ENCODE results near the gene CFAP46. TPM values are rescaled to one million over a fixed set of nuclear protein-coding genes. Genes with fewer than 3 reads are reported as not detected.
A peak's percentile ranks its signal among the peaks of the same experiment; 100 is the strongest.

Gene CFAP46
- total RNA-seq, 2 experiments from 2014 or later: not detected

DNA sequence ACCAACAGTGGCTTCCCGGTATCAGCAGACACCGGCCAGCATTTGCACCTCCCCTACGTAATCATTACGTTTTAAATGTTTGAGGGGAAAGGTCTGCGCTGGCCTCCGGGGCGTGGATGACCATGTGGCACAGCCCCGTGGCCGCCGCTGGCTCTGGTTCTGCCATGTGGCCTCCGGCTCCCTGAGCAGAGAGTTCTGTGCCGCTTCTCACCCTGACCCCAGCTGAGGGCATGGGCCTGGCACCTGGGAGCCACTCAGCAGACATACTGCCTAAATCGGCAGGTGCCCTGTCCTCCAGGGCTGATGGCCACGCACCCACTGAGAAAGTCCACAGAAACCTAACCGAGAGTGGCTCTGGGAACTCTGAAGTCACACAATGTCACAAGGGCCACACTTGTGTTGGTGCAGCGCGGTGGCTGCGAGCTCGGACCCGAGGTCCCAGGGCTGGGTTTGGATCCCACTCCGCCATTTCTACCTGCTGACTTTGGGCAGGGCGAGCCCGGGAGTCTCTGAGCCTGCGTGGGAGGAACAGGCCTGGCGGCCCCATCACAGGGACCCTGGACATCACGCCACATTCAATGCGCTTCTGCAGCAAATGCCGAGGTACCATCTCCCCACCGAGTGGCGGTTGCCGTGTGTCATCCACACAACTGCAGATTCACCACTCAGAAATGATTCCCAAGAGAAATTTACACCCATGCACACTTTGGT lies 25.3 kb downstream of the CFAP46 start:
- ATAC-seq: no peak
- ChIA-PET CTCF (no interaction called here), POLR2A (no interaction called here)
- Mint-ChIP-seq H3K27ac (no peak overlapping the region), H3K9me3 (ENCODE audit: insufficient read depth) (no peaks in the 10 kb centered on the region), H3K27me3 (ENCODE audit: low read depth) (no peaks in the 10 kb centered on the region), H3K4me1 (ENCODE audit: low read depth) (no peaks in the 10 kb centered on the region), H3K4me3 (no peak overlapping the region), H3K36me3 (ENCODE audit: low read depth) (no peaks in the 10 kb centered on the region)
- no peak for DNase-seq

DNA sequence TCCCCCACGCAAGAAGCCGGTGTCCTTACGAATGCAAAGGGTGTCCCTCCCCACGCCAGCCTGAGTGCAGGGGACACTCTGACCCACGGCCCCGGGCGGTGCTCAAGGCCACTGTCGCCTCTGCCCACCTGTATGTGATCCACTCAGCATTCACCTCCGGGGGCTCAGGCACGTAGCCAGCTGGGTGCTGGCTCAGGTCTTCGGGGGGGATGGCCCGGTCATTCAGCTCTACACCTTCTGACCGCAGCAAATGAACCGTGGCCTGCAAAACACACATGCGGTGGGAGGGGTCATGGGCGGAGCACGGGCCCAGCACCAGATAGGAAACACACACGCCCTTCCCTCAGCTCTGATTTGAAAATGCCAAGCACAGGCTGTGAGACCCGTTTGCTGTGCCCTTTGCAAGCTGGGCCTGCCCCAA lies 25.9 kb downstream of the CFAP46 start:
- H3K36me3 Mint-ChIP-seq (ENCODE audit: low read depth): no peaks in the 10 kb centered on the region
- H3K4me1 Mint-ChIP-seq (ENCODE audit: low read depth): no peaks in the 10 kb centered on the region
- H3K27ac Mint-ChIP-seq: no peak overlapping the region
- no peak for ATAC-seq
- ChIA-PET POLR2A (no interaction called here), CTCF (no interaction called here)
- no peak for DNase-seq
- no peaks in the 10 kb centered on the region for H3K27me3 Mint-ChIP-seq (ENCODE audit: low read depth)
- no peak overlapping the region for H3K4me3 Mint-ChIP-seq
- H3K9me3 Mint-ChIP-seq (ENCODE audit: insufficient read depth): no peaks in the 10 kb centered on the region

DNA sequence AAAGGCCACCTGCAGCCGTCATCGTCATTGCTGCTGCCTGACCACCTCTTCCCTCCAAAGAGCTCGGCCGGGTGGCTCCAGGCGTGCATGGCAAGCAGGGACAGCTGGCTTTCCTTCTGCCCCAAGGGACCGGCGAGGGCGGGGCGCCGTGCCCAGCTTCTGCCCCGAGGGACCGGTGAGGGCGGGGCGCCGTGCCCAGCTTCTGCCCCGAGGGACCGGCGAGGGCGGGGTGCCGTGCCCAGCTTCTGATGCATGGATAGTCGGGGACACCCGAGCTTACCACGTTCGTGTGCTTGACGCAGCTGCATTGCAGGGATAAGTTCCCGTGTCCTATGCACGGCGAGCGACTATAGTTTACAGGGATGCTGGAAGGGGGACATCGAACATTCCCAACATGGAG lies 27.0 kb downstream of the CFAP46 start:
- H3K4me3 Mint-ChIP-seq: no peak overlapping the region
- no peaks in the 10 kb centered on the region for H3K36me3 Mint-ChIP-seq (ENCODE audit: low read depth)
- H3K4me1 Mint-ChIP-seq (ENCODE audit: low read depth): no peaks in the 10 kb centered on the region
- no peaks in the 10 kb centered on the region for H3K9me3 Mint-ChIP-seq (ENCODE audit: insufficient read depth)
- no peaks in the 10 kb centered on the region for H3K27me3 Mint-ChIP-seq (ENCODE audit: low read depth)
- ATAC-seq (no peak), DNase-seq (no peak)
- POLR2A ChIA-PET: no interaction called here
- no peak overlapping the region for H3K27ac Mint-ChIP-seq
- CTCF ChIA-PET: no interaction called here

DNA sequence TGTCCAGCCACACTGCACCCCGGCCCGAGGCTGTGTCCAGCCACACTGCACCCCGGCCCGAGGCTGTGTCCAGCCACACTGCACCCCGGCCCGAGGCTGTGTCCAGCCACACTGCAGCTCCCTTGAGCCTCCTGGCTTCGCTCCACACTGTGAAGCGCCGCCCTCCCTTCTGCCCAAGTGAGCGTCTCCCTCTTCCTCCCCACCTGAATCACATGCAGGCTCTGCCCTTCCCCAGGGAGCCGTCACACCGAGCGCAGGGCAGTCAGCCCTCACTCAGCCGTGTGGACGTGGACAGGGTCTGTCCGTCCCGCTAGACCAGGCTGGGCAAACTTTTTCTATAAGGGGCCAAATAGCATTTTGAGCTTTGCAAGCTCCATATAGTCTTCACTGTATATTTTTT lies 27.6 kb downstream of the CFAP46 start:
- Mint-ChIP-seq H3K4me1 (ENCODE audit: low read depth) (no peaks in the 10 kb centered on the region), H3K36me3 (ENCODE audit: low read depth) (no peaks in the 10 kb centered on the region), H3K27ac (no peak overlapping the region), H3K4me3 (no peak overlapping the region), H3K9me3 (ENCODE audit: insufficient read depth) (no peaks in the 10 kb centered on the region), H3K27me3 (ENCODE audit: low read depth) (no peaks in the 10 kb centered on the region)
- CTCF ChIA-PET: no interaction called here
- ATAC-seq: no peak
- POLR2A ChIA-PET: no interaction called here
- DNase-seq: no peak

DNA sequence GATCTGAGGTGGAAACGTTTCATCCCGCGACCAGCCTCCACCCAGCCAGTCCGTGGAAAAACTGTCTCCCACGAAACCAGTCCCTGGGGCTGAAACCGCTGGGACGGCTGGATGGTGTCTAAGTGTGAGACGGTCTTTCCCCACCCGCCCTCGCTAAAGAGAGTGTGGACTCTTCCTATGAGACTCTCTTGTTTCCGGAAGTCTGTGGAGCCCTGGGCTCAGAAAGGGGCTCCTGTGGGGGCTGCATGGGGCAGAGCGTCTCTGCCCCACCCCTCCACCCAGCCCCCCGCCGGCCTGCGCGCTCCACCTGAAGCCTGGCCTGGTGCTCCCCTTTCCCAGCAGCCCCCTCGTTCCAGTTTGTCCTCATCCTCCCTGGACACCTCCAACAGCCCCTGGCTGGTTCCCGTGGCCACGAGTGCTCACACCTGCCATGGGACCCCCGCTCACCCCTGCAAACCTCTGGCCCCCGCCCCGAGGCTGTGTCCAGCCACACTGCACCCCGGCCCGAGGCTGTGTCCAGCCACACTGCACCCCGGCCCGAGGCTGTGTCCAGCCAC lies 28.7 kb downstream of the CFAP46 start:
- ChIA-PET CTCF (no interaction called here), POLR2A (no interaction called here)
- Mint-ChIP-seq H3K27ac (no peak overlapping the region), H3K27me3 (ENCODE audit: low read depth) (no peaks in the 10 kb centered on the region), H3K9me3 (ENCODE audit: insufficient read depth) (no peaks in the 10 kb centered on the region), H3K4me1 (ENCODE audit: low read depth) (no peaks in the 10 kb centered on the region), H3K36me3 (ENCODE audit: low read depth) (no peaks in the 10 kb centered on the region), H3K4me3 (no peak overlapping the region)
- DNase-seq (no peak), ATAC-seq (no peak)

DNA sequence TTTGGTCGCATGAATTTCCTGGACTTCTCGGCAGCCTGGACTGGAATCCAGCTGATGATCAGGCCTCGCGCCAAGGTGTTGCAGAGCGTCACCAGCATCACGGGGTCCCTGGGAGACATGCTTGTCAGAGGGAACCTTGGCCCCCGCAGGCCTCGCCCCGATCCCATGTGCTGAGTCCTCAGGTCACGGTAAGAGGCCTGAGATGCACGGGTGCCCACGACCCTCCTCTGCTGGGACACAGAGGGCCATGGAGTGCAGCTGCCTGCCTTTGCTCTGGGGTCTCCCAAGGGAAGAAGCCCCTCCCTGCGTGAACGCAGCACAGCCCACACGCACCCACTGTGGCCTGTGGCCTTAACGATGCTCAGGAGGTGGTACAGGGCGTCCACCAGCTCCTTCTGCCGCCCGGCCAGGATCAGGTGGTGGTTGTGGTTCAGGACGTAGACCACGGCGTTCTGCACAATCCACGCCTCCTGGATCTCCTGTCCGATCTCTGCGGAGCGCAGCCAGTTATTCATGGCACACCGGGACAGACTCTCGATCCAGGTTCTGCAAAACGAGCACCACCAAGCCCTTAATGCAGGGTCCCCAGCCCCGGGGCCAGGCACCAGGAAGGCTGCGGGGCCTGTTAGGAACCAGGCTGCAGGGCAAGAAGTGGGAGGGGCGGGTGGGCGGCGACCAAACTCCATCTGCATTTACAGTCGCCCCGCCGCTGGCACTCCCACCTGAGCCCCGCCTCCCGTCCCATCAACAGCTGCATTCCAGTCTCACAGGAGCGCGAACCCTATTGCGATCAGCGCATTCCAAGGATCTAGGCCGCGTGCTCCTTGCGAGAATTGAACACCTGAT lies 29.4 kb downstream of the CFAP46 start:
- POLR2A ChIA-PET: no interaction called here
- no peaks in the 10 kb centered on the region for H3K27me3 Mint-ChIP-seq (ENCODE audit: low read depth)
- no peaks in the 10 kb centered on the region for H3K9me3 Mint-ChIP-seq (ENCODE audit: insufficient read depth)
- no peaks in the 10 kb centered on the region for H3K4me1 Mint-ChIP-seq (ENCODE audit: low read depth)
- no peak overlapping the region for H3K27ac Mint-ChIP-seq
- H3K36me3 Mint-ChIP-seq (ENCODE audit: low read depth): no peaks in the 10 kb centered on the region
- DNase-seq (peak; percentile 25), ATAC-seq (no peak)
- CTCF ChIA-PET: no interaction called here
- no peak overlapping the region for H3K4me3 Mint-ChIP-seq

DNA sequence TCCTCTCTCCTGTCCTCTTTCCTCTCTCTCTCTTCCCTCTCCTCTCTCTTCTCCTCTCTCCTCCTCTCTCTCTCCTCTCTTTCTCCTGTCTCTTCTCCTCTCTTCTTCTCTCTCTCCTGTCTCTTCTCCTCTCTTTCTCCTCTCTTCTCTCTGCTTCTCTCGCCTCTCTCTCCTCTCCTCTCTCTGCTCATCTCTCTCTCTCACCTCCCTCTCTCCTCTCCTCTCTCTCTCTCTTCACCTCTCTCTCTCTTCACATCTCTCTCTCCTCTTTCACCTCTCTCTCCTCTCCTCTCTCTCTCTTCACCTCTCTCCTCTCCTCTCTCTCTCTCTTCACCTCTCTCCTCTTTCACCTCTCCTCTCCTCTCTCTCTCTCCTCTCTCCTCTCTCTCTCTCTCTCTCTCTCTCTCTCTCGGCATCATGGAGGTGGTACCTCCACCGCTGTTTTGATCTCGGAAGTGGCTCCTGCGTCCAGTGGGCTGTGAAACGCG lies 30.1 kb downstream of the CFAP46 start:
- H3K4me3 Mint-ChIP-seq: no peak overlapping the region
- ChIA-PET POLR2A (no interaction called here), CTCF (no interaction called here)
- no peak for ATAC-seq
- H3K27me3 Mint-ChIP-seq (ENCODE audit: low read depth): no peaks in the 10 kb centered on the region
- H3K27ac Mint-ChIP-seq: no peak overlapping the region
- no peaks in the 10 kb centered on the region for H3K9me3 Mint-ChIP-seq (ENCODE audit: insufficient read depth)
- no peaks in the 10 kb centered on the region for H3K36me3 Mint-ChIP-seq (ENCODE audit: low read depth)
- DNase-seq: no peak
- no peaks in the 10 kb centered on the region for H3K4me1 Mint-ChIP-seq (ENCODE audit: low read depth)

DNA sequence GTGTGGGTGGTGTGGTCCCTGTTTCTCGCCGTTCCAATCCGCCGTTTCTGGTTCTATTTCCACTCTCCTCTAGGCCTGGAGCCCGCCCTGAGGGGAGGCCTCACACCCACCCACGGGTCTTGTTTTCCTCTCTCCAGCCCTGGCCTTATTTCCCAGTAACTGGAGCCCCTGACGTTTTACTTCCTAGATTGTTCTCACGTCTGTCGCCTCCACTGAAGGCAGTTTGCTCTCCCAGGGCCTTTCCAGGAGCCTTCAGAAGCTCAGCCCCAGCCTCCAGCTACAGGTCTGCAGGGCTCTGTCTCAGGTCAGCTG lies 30.6 kb downstream of the CFAP46 start:
- Mint-ChIP-seq H3K27me3 (ENCODE audit: low read depth) (no peaks in the 10 kb centered on the region), H3K36me3 (ENCODE audit: low read depth) (no peaks in the 10 kb centered on the region), H3K9me3 (ENCODE audit: insufficient read depth) (no peaks in the 10 kb centered on the region), H3K4me3 (no peak overlapping the region), H3K27ac (no peak overlapping the region), H3K4me1 (ENCODE audit: low read depth) (no peaks in the 10 kb centered on the region)
- ATAC-seq: no peak
- CTCF ChIA-PET: no interaction called here
- DNase-seq: no peak
- POLR2A ChIA-PET: no interaction called here

DNA sequence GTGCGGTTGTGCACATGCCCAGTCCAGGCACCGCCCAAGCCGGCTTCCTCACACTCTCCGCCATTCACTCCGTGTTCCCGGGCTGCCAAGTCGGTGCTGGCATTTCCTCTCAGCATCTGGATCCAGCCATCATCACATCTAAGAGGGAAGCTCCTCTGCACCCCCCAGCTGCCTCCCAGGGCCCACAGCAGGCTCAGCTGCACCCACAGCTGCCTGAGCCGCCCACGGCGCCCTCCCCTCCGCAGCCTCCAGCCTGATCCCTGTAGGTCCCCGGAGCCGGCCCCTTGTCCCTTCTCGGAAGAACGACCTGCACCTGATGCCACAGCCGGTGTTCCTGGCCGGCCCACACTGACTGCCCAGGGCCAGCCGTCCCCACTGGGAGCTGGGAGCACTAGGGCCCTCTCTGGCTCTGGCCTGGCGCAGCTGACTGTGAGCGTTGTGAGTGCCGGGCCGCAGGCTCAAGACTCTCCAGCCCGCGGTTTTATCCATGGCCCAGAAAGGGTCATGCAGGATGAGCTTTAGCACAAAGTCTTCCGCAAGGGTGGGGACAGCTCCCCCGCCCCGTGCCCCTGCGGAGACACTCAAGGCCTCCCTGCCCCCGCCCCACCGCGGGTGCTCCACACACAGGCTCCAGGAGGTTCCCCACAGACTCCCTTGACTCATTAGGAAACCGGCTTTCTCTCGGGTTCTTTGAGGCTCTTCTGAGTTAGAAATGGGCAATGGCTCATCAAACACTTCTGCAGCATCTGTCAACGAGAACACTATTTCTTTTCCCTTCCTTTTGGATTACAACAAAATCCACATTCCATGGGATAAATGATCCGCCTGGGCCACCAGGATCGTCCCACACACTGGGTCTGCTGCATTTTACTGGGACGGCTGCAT lies 31.2 kb downstream of the CFAP46 start:
- POLR2A ChIA-PET: no interaction called here
- ATAC-seq: no peak
- CTCF ChIA-PET: no interaction called here
- Mint-ChIP-seq H3K27me3 (ENCODE audit: low read depth) (no peaks in the 10 kb centered on the region), H3K4me3 (no peak overlapping the region), H3K27ac (no peak overlapping the region), H3K36me3 (ENCODE audit: low read depth) (no peaks in the 10 kb centered on the region), H3K9me3 (ENCODE audit: insufficient read depth) (no peaks in the 10 kb centered on the region), H3K4me1 (ENCODE audit: low read depth) (no peaks in the 10 kb centered on the region)
- DNase-seq: no peak

DNA sequence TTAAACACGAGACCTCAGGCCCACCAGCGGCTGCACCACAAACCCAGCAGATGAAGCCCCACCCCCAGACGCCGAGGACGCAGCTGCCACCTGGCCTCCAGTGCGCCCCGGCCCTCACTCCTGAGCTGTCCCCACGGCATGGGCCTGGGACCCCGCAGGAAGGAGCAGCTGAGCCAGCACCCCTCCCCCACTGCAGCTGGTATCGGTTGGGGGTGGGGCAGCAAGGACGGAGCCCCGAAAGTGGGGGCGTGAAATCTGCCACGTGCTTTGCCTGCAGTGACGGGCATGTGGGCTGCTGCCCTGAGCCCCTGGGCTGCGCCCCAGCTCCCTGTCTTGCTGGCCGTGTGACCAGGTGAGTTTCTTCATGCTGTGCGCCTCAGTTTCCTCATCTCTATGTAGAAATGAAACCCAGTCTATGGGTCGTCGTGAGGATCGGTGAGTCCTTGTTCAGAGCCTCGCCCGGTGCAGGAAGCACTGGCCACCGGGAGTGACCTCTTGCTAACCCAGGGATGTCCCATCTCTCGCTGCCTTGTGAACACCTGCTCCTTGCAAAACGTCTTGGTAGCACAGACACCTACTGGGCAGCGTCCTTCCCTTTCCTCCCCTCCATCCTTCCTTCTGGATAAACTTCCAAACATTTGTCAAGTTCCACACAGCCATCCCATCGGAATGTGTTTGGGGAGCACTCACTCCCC lies 32.0 kb downstream of the CFAP46 start:
- no peaks in the 10 kb centered on the region for H3K36me3 Mint-ChIP-seq (ENCODE audit: low read depth)
- H3K27ac Mint-ChIP-seq: no peak overlapping the region
- DNase-seq: no peak
- no peaks in the 10 kb centered on the region for H3K9me3 Mint-ChIP-seq (ENCODE audit: insufficient read depth)
- ChIA-PET POLR2A (no interaction called here), CTCF (no interaction called here)
- no peaks in the 10 kb centered on the region for H3K27me3 Mint-ChIP-seq (ENCODE audit: low read depth)
- peaks cover 2% of the 10 kb centered on the region for H3K4me1 Mint-ChIP-seq (ENCODE audit: low read depth)
- no peak for ATAC-seq
- H3K4me3 Mint-ChIP-seq: no peak overlapping the region

DNA sequence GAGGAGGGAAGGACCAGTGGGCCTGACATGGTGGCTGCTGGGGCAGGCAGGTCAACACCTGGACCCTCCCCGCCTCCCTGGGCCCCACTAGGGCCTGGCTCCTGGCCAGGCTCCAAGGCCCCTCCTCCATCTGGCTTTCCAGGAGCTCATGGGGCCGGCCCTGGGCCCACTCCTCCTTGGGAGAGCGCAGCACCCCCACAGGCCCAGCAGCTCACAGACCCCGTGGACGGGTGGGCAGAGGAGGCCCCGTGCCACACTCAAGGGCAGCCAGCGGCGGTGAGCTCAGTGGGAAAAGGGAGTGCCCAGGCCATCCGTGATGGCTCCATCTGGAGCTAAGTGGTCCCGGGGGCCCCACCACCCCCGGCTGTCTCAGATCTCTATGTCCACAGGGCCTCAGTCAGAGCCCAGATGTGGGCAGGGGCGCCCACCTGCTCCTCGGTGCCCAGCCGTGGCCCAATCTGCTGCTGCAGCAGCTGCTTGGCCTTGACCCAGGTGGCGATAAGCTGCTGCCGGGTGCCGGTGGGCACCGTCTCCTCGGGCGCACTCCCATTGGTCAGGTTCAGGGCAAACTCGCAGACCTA lies 32.8 kb downstream of the CFAP46 start:
- Mint-ChIP-seq H3K4me1 (ENCODE audit: low read depth) (peaks cover 9% of the 10 kb centered on the region), H3K27ac (no peak overlapping the region), H3K36me3 (ENCODE audit: low read depth) (no peaks in the 10 kb centered on the region), H3K4me3 (no peak overlapping the region), H3K9me3 (ENCODE audit: insufficient read depth) (no peaks in the 10 kb centered on the region), H3K27me3 (ENCODE audit: low read depth) (no peaks in the 10 kb centered on the region)
- ChIA-PET CTCF (no interaction called here), POLR2A (no interaction called here)
- no peak for DNase-seq
- no peak for ATAC-seq
